Forelimb muscle (tissue), 1 donor: ENCODE data around the gene COX17. TPM values are rescaled to one million over a fixed set of nuclear protein-coding genes. Genes with fewer than 3 reads are reported as not detected.

Experiments used
- DNase-seq: peaks from one replicate; pipeline ENCODE4 v3.0.0-alpha.2; 2013; ENCODE audit warnings: low read depth
- polyA plus RNA-seq: library from polyadenylated mRNA; unstranded; fragments of 120-200 nt; gene quantifications from one replicate; pipeline ENCODE4 v1.2.1, GENCODE V29; 2013; ENCODE audit not compliant: insufficient read length

The COX17 gene
- polyA plus RNA-seq, 1 donor = 68.4 TPM

DNA sequence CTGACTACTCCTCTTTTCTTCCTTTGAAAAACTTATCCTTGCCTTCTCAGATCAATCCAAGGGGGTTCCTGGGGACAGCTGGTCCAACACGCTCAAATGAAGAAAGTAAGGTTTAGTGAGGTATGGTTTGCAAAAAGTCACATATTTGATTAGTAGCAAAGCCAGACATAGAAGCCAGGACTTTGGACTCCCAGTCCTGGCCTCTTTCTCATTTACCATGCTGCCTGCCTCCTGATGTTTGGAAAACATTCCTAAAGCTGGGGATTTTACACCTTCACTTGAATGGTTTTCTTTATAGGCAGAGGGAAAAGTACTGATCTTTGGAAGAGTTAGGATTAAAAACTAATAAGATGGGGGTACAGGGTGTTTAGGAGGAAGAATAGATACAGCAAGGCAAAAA is 31.4 kb downstream of the COX17 start:
- no peak for DNase-seq

- no peak for DNase-seq
Measured at GRCh38 chr3:119644481-119644880, 32.7 kb downstream of the COX17 start.

DNA sequence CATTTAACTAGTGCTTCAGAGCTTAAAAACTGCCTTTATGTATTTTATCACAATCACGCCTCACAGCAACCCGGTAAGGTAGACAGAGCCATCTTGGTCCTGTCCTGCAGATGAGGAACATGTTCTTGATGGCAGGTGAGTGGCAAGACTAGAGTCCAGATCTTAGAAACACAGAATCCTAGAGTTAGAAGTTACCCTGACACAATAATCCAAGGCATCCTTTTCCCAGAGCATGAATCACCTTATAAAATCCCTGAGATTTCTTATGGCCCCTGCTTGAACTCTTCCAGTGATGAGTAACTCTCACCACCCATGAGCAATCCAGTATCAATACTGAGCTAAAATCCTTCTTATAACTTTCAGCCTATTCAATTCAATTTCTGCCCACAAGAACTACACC is 33.7 kb downstream of the COX17 start:
- DNase-seq = no peak

GRCh38 chr3:119642746-119643473 is 34.3 kb downstream of the COX17 start:
- no peak for DNase-seq

DNA sequence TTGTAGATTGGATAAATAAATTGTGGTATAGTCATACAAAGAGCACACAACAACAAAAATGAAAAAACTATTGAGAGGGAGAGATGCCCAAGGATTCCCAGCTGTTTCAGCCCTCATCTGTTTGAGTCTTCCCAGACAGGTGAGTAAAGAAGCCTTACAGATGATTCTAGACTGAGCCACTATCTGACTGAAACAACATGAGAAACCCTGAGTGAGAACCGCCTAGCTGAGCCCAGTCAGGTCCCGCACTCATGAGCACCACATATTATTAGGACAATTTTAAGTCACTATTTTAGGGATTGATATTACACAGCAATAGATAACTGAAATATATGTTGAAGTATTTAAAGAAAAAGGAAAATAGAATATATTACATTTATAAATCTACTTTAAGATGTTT is 35.8 kb downstream of the COX17 start:
- no peak for DNase-seq

- no peak for DNase-seq
Measured at GRCh38 chr3:119639494-119640350, 37.5 kb downstream of the COX17 start.

GRCh38 chr3:119637679-119638477 is 39.3 kb downstream of the COX17 start:
- DNase-seq = no peak

DNA sequence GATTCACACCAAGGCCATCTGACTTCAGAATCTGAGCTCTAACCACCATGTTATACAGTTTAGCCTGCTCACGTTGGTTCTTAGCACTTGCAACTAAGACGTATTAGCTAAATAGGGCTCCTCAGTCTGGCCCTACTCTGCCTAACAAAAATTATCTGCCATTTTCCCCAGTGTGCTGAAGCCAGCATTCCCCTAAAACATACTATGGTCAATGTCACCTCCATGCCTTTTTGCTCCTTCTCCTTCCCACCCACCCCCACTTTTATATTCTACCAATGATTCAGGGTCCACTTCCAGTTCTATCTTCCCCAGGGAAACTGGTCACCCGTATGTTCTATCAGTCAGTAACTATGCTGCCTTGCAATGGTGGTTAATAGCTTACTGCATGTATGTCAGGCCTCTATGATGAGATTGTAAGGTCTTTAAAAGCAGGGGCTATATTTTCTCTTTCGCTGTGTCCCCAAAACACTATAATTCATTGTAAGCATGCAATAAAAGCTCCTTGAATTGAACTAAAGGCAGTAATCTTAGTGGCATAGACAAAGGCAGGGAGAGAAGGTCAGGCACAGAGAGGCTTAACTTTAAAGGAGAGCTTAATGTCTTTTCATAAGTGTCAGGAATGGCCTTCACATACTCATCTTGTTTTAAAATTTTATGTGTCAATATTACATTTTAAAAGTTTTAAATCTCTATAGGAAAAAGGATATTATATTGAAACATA is 40.2 kb downstream of the COX17 start:
- DNase-seq = no peak

DNA sequence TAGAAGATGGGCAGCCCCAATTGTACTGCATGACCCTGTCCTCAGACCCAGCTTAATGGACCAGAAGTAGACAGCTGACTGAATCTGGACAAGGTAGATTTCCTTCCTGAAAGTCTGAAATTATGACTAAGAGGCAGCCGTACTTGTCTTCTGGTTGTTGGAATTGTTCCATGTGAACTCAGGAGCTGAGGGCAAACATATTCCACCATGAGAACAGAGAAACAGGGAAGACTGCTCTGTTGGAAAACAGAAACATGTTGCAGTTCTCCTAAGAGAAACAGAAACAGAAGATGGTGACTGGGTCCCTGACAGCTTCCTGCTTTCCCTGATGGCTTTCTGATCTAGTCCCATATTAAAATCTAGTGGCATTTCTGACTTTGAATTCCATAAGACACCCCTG is 41.0 kb downstream of the COX17 start:
- DNase-seq = no peak

DNA sequence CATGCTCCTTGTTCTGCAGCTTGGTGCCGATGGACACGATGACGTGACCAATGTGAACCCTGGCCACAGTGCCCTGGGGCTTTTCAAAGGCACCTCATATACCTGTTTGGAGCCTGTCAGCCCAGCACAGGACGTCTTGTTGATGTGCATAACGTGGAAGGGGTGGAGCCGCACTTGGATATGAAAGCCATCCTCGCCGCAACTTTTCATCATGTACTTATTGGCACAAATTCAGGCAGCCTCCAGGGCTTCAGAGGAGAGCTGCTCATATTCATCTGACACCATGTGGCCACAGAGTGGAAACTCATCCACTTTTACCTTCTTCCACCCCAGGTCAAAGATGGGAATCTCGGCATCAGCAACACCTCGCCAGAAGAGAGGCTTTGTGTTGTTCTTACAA is 41.5 kb downstream of the COX17 start:
- no peak for DNase-seq

DNA sequence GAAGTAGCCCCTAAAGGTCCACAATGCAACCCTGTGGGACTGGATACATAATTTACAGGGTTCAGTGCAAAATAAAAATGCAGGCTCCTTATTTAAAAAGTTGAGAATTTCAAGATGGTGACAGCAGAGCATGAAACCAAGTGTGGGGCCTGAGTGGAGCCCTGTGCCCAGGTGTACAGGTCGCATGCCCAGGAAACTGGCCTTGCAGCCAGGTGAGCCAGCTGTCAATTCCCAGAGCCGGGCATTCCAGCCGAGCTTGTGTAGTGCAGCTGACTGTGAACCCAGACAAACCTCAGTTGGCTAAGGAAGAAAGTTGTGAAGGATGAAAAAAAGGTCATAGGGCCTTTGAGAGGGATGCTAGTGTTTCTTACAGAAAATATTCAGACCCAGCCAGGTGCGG is 44.4 kb downstream of the COX17 start:
- no peak for DNase-seq

- DNase-seq = no peak
Measured at GRCh38 chr3:119632216-119632615, 45.0 kb downstream of the COX17 start.

DNA sequence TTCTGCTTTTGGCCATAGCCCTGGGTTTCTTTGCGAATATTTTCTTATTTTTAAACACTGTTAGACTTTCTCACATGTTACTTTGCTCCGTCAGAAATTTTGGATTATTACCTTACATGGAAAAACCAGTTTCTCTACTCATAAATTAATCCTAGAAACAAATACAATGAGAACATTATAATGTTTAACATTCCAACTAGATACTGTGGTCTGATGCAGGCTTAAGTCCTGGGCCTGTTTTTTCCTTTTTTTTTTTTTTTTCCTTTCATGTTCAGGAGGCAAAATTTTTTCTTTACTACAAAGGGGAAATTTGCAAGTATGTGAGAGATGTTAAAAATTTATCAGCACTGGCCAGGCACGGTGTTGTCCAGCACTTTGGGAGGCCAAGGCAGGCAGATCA is 45.7 kb downstream of the COX17 start:
- no peak for DNase-seq

DNA sequence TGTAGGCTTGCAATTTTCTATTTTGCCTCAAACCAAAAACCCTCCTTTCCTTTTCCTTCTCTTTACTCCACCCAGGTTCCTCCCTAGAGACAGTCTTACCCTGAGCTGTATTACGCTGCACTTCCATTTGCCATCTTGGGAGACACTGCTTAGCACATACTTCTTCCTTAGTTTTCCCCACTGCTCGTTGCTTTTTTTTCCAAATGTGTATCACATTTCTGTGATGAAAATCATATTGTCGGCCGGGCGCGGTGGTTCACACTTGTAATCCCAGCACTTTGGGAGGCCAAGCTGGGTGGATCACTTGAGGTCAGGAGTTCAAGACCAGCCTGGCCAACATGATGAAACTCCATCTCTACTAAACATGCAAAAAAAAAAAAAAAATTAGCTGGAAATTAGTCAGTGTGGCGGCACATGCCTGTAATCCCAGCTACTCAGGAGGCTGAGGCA is 46.3 kb downstream of the COX17 start:
- no peak for DNase-seq

GRCh38 chr3:119630128-119630879 is 46.9 kb downstream of the COX17 start:
- no peak for DNase-seq

DNA sequence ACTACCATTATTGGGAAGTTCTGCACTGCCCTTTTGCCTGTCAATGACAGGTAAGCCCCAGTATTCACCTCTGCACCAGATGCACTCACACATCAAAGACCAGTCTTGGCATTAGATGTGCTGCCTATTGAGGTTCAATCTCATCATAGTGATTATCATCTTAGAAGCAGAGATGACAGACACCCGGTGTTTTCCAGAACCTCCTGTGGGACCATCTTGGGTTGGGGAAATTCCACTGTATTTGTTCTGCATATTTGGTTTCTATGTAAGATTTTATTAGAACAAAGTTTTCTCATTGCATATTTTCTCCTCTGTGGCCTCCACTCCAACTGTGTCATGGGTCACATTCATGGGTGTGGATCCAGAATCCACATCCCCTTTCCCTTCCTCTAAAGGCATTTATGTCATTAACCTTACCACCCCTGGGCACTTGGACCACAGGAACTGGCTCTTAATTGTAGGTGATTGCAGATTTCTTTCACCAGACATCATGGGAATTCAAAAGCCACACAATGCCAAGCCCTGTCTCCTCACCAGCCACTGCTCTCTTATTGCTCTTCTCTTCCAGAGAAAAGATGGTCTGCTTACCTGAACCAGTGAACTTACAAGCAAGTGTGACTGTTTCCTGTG is 48.3 kb downstream of the COX17 start:
- no peak for DNase-seq

GRCh38 chr3:119628390-119628789 is 48.8 kb downstream of the COX17 start:
- DNase-seq = no peak

GRCh38 chr3:119627461-119627860 is 49.7 kb downstream of the COX17 start:
- DNase-seq = no peak

DNA sequence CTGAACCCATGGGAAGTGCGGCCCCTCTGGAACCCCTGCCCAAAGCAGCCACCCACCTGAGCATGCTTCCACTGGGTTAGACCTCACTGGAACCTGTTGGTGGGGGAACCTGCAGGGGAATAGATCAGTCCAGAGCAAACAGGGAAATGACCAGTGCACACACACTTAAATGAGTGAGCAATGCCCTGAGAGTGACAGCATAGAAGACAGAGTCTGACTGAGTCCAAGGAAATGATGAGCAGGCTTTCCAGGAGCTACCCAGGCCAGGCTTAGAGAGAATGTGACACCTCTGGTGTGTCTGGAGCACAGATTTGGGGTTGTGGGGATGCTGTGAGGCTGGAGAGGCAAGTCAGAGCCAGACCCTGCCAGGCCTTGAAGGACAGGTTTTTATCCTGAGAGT is 51.0 kb downstream of the COX17 start:
- no peak for DNase-seq

DNA sequence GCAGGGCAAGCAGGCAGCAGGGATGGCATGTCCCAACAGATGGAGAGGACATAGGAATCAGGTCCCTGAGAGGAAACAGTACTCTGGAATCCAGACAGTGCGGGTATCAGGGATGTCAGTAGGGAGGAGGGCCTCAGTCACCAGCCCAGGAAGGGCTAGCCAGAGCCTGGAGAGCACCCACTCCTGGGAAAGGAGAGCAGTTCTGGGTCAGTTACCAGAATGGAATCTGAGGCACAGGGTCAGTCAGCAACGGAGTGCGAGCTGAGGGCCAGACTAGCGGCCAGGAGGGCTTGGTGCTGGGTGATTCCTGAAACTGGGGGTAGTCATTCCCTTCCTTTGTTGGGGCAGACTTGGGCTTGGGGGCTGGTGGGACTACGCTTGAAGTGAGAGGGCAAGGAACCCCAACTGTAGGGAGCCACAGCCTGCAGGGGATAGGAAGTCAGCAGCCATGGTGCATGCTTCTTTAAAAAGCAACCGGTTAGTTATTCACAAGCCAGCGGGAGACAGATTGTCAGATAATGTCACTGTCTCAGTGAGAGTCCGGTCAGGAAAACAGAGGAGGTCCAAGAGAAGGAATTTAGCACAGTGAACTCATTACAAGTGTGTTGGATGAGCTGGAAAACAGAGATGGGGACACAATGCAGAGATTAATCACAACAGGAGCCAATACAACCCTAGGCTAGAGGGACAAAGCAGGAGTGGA is 51.6 kb downstream of the COX17 start:
- DNase-seq = no peak
